Panc1 (cell line): ENCODE results near the gene C1orf232.

Experiments used
- CTCF ChIP-seq: fragments of 450-650 bp; IDR thresholded peaks from 2 replicates; pipeline ENCODE4 v1.5.1; 2017; ENCODE audit warnings: mild to moderate bottlenecking
- POLR2AphosphoS5 ChIP-seq: IDR thresholded peaks from 2 replicates; pipeline ENCODE4 v1.6.1; 2012; ENCODE audit warnings: mild to moderate bottlenecking, low read depth, low read length, moderate library complexity
- SIN3A ChIP-seq: IDR thresholded peaks from 2 replicates; pipeline ENCODE4 v1.6.1; 2012; ENCODE audit warnings: low read depth, mild to moderate bottlenecking, low read length, moderate library complexity, borderline replicate concordance; ENCODE audit not compliant: insufficient read depth

GRCh38 chr1:26180010-26180506 lies 11.3 kb upstream of the C1orf232 start:
- TF ChIP-seq CTCF (no peak), POLR2AphosphoS5 (no peak), SIN3A (no peak)
